WI38 (cell line): Measurements from ENCODE around the gene TANC1.

ENCODE experiments used
- H3K4me3 ChIP-seq: 2 replicates; pipeline ENCODE4 v1.5.1; 2011; ENCODE audit warnings: low read depth, mild to moderate bottlenecking, control low read depth, low read length
- CTCF ChIP-seq: IDR thresholded peaks from 2 replicates; pipeline ENCODE4 v1.5.1; 2012; ENCODE audit warnings: low read depth, mild to moderate bottlenecking, control low read depth, low read length

Gene TANC1

GRCh38 chr2:158928965-158929364 is 39.5 kb upstream of the TANC1 start:
- no peak overlapping the region for H3K4me3 ChIP-seq
- no peak for TF ChIP-seq CTCF

- no peak for TF ChIP-seq CTCF
- no peak overlapping the region for H3K4me3 ChIP-seq
Observed at GRCh38 chr2:158931572-158931971, 36.9 kb upstream of the TANC1 start.

GRCh38 chr2:158932131-158932645 is 36.3 kb upstream of the TANC1 start:
- no peak overlapping the region for H3K4me3 ChIP-seq
- no peak for TF ChIP-seq CTCF

GRCh38 chr2:158934170-158934569 is 34.3 kb upstream of the TANC1 start:
- TF ChIP-seq CTCF, result no peak
- no peak overlapping the region for H3K4me3 ChIP-seq

GRCh38 chr2:158935617-158936016 is 32.8 kb upstream of the TANC1 start:
- TF ChIP-seq CTCF, result no peak
- H3K4me3 ChIP-seq, result no peak overlapping the region

GRCh38 chr2:158936978-158937377 is 31.5 kb upstream of the TANC1 start:
- no peak overlapping the region for H3K4me3 ChIP-seq
- TF ChIP-seq CTCF, result no peak

GRCh38 chr2:158940356-158940755 is 28.1 kb upstream of the TANC1 start:
- H3K4me3 ChIP-seq, result no peak overlapping the region
- no peak for TF ChIP-seq CTCF
